Ovary (tissue), 3 donors: ENCODE results near the gene LRGUK.

Experiments used
- EP300 ChIP-seq: sonication (generic); formaldehyde crosslinking; IDR thresholded peaks from one replicate; pipeline ENCODE4 v1.6.1; 2017; ENCODE audit warnings: antibody characterized with exemption
- POLR2A ChIP-seq: fragments of 450-650 bp; IDR thresholded peaks from one replicate; pipeline ENCODE4 v1.6.1; 2017; ENCODE audit warnings: antibody characterized with exemption, mild to moderate bottlenecking, moderate library complexity
- TF ChIP-seq, protein P1 (sequence below), 3 donors: fragments of 450-650 bp in 2 of 3; fragments of 200-600 bp in 1 of 3; IDR thresholded peaks; one replicate each; pipeline versions ENCODE4 v1.5.1 to v1.8.0; 2016 to 2022; ENCODE audit warnings: antibody characterized with exemption in 3 of 3, mild to moderate bottlenecking in 1 of 3
- donor health status: DM: no; HTN: no; CAD: no.

DNA sequence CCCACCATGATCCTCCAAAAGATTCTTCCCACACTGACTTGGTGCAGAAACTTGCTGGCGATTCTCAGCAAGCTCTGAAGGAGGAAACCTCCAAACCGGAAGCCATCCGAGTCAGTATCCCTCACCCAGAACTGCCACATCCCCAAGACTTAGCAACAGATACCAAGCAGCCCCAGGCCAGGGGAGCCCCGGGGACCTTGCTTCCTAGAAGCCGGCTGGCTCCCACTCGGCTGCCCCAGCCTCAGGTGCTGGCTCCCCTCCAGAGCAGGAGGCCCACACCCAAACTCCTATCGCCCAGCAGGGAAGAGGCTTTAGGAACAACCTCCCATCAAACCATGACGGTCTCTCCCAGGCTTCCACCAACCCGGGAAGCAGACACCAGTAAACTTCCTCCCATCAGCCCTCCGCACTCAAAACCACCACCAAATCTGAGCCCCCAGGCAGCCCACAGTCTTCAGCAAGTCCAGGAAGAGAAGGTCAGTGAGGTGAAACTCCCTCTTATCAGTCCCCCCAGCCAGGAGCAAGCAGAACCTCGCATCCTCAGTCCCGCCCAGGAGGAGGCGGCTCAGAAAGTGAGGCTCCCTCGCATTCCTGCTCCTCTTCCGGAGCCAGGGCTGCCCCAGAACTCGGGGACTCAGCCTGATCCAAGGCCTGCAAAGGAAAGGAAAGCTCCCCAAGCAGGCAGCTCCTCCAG, 82.3 kb downstream of the LRGUK start:
- TF ChIP-seq, protein P1, sequence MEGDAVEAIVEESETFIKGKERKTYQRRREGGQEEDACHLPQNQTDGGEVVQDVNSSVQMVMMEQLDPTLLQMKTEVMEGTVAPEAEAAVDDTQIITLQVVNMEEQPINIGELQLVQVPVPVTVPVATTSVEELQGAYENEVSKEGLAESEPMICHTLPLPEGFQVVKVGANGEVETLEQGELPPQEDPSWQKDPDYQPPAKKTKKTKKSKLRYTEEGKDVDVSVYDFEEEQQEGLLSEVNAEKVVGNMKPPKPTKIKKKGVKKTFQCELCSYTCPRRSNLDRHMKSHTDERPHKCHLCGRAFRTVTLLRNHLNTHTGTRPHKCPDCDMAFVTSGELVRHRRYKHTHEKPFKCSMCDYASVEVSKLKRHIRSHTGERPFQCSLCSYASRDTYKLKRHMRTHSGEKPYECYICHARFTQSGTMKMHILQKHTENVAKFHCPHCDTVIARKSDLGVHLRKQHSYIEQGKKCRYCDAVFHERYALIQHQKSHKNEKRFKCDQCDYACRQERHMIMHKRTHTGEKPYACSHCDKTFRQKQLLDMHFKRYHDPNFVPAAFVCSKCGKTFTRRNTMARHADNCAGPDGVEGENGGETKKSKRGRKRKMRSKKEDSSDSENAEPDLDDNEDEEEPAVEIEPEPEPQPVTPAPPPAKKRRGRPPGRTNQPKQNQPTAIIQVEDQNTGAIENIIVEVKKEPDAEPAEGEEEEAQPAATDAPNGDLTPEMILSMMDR (IDR thresholded peaks at IDR 0.05): no peak
- TF ChIP-seq POLR2A (no peak), EP300 (no peak)
